Mesenchymal stem cell (in vitro differentiated cells and primary cell): ENCODE data around the gene TRAPPC10.
"Not testable (repeated sequence)": the region's sequence is repeated elsewhere in the genome, so short reads cannot be mapped to it uniquely, and the experiment has no call there.

ENCODE experiments used
- DNase-seq: peaks from one replicate; pipeline ENCODE4 v3.0.0-alpha.2; 2013
- H2AFZ ChIP-seq: one replicate; pipeline ENCODE4 v1.6.1; 2013; ENCODE audit warnings: low read depth, mild to moderate bottlenecking, control low read depth, inconsistent platforms, low read length, moderate library complexity
- H2AK5ac ChIP-seq: 2 replicates; pipeline ENCODE4 v1.6.1; 2013; ENCODE audit warnings: low read length, moderate library complexity, mild to moderate bottlenecking, inconsistent platforms; ENCODE audit not compliant: severe bottlenecking
- H2BK120ac ChIP-seq: one replicate; pipeline ENCODE4 v1.6.1; 2013; ENCODE audit warnings: low read depth, mild to moderate bottlenecking, inconsistent platforms, low read length, moderate library complexity
- H2BK12ac ChIP-seq, 2 experiments: one replicate each; pipeline ENCODE4 v1.6.1; 2013; ENCODE audit warnings: inconsistent platforms in 2 of 2, low read length in 2 of 2, mild to moderate bottlenecking in 2 of 2, moderate library complexity in 2 of 2, control low read depth in 1 of 2
- H2BK15ac ChIP-seq: one replicate; pipeline ENCODE4 v1.6.1; 2013; ENCODE audit warnings: mild to moderate bottlenecking, low read depth, inconsistent platforms; ENCODE audit not compliant: poor library complexity, severe bottlenecking
- H2BK5ac ChIP-seq: 2 replicates; pipeline ENCODE4 v1.6.1; 2013; ENCODE audit warnings: low read depth, mild to moderate bottlenecking, low read length, control low read depth, inconsistent platforms; ENCODE audit not compliant: poor library complexity, severe bottlenecking
- H3K14ac ChIP-seq, 2 experiments: one replicate each; pipeline ENCODE4 v1.6.1; 2013; ENCODE audit warnings: inconsistent platforms in 2 of 2, low read length in 2 of 2, control low read depth in 1 of 2, mild to moderate bottlenecking in 1 of 2, moderate library complexity in 1 of 2
- H3K18ac ChIP-seq, 2 experiments: one replicate each; pipeline ENCODE4 v1.6.1; 2013; ENCODE audit warnings: inconsistent platforms in 2 of 2, low read length in 2 of 2, control low read depth in 1 of 2, low read depth in 1 of 2, mild to moderate bottlenecking in 1 of 2
- H3K23ac ChIP-seq, 2 experiments: one replicate each; pipeline ENCODE4 v1.6.1; 2013; ENCODE audit warnings: inconsistent platforms in 2 of 2, low read length in 2 of 2, mild to moderate bottlenecking in 2 of 2, moderate library complexity in 2 of 2, control low read depth in 1 of 2
- H3K27ac ChIP-seq: 2 replicates; pipeline ENCODE4 v1.5.1; 2013; ENCODE audit warnings: mild to moderate bottlenecking, moderate library complexity, low read length, control low read depth, inconsistent platforms; ENCODE audit not compliant: poor library complexity, severe bottlenecking
- H3K27me3 ChIP-seq, 2 experiments: 2 replicates each; pipeline versions ENCODE4 v1.6.1 to v1.7.0; 2013; ENCODE audit warnings: low read length in 2 of 2, mild to moderate bottlenecking in 2 of 2, moderate library complexity in 2 of 2, control low read depth in 1 of 2, inconsistent platforms in 1 of 2; ENCODE audit not compliant: control insufficient read depth in 1 of 2, insufficient read depth in 1 of 2
- H3K36me3 ChIP-seq, 2 experiments: 2 replicates each; pipeline versions ENCODE4 v1.6.1 to v1.7.0; 2013; ENCODE audit warnings: low read length in 2 of 2, control low read depth in 1 of 2, inconsistent platforms in 1 of 2, low read depth in 1 of 2, mild to moderate bottlenecking in 1 of 2; ENCODE audit not compliant: insufficient read depth in 2 of 2, control insufficient read depth in 1 of 2
- H3K4ac ChIP-seq, 2 experiments: one replicate each; pipeline ENCODE4 v1.6.1; 2013; ENCODE audit warnings: inconsistent platforms in 2 of 2, low read length in 2 of 2, mild to moderate bottlenecking in 2 of 2, moderate library complexity in 2 of 2, control low read depth in 1 of 2, low read depth in 1 of 2
- H3K4me1 ChIP-seq: 2 replicates; pipeline ENCODE4 v1.6.1; 2013; ENCODE audit warnings: low read depth, low read length, control low read depth; ENCODE audit not compliant: control insufficient read depth, insufficient read depth
- H3K4me2 ChIP-seq: 2 replicates; pipeline ENCODE4 v1.6.1; 2013; ENCODE audit warnings: low read length, mild to moderate bottlenecking, inconsistent platforms; ENCODE audit not compliant: poor library complexity, severe bottlenecking
- H3K4me3 ChIP-seq, 2 experiments: 2 replicates each; pipeline versions ENCODE4 v1.5.1 to v1.7.0; 2013; ENCODE audit warnings: low read length in 2 of 2, mild to moderate bottlenecking in 2 of 2, control low read depth in 1 of 2, low read depth in 1 of 2; ENCODE audit not compliant: insufficient read depth in 1 of 2
- H3K79me1 ChIP-seq: replicated peaks from 2 replicates; pipeline ENCODE4 v1.6.1; 2013; ENCODE audit warnings: mild to moderate bottlenecking, control low read depth, low read length, inconsistent platforms; ENCODE audit not compliant: poor library complexity, severe bottlenecking
- H3K9ac ChIP-seq: 2 replicates; pipeline ENCODE4 v1.7.0; 2013; ENCODE audit warnings: mild to moderate bottlenecking, low read length, moderate library complexity
- H3K9me3 ChIP-seq: 2 replicates; pipeline ENCODE4 v1.7.0; 2013; ENCODE audit warnings: mild to moderate bottlenecking, low read length; ENCODE audit not compliant: control insufficient read depth
- H4K8ac ChIP-seq: one replicate; pipeline ENCODE4 v1.6.1; 2013; ENCODE audit warnings: inconsistent platforms, mild to moderate bottlenecking, low read length, moderate library complexity
- H4K91ac ChIP-seq: one replicate; pipeline ENCODE4 v1.6.1; 2013; ENCODE audit warnings: mild to moderate bottlenecking, low read length, inconsistent platforms
- WGBS: methylation state at CpG from one replicate; pipeline ENCODE4 v1.1.7; 2013; ENCODE audit warnings: mixed read lengths; 5-methylcytosine and 5-hydroxymethylcytosine counted together

The TRAPPC10 gene

DNA sequence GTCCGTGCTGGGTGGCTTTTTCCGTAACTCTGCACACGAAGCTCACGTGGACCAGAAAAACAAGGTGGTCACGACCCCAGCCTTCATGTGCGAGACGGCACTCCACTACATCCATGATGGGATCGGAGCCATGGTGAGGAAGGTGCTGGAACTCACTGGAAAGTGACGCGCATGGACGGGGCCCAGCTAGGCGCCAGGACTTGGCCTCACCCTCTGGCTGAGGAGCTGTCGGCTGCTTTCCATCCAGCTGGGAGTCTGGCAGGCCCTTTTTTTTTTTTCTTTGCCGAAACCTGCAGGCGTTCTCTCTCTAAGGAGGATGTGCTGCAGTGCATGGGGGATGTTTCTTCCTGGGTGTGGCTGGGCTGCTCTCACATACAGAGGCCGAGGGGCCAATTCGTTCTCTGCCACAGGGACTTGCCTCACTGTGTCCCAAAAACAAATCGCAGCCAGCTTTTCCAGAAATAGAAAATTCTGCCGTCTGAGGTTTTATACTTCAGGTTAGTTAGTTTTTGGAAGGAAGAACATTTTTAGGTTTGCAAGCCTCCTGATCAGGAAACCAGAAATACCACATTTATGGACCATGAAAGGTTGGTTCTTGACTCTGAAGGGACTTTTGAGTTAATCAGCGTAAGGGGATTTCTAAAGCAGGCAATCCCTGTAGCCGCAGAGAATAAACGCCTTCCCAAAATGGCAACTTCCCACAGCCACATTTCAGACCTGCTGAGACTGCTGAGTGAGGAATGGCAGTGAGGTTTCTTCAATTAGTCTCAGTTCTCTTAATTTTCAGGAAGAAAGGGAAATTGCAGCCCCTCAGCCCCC lies 132.9 kb downstream of the TRAPPC10 start:
- DNase-seq, H4K91ac ChIP-seq, H3K9me3 ChIP-seq, H3K4me3 ChIP-seq, H2BK12ac ChIP-seq, H2BK120ac ChIP-seq, H3K14ac ChIP-seq, H2BK15ac ChIP-seq, H3K4me1 ChIP-seq, H2BK5ac ChIP-seq, H3K9ac ChIP-seq, H3K23ac ChIP-seq, H3K4me2 ChIP-seq, H3K4ac ChIP-seq, H3K79me1 ChIP-seq, H3K27ac ChIP-seq, H2AFZ ChIP-seq, H2AK5ac ChIP-seq, H3K18ac ChIP-seq, H3K36me3 ChIP-seq, H3K27me3 ChIP-seq, H4K8ac ChIP-seq: not testable (repeated sequence)
- WGBS, result no CpG with 5 or more reads among the region's 22 CpGs

DNA sequence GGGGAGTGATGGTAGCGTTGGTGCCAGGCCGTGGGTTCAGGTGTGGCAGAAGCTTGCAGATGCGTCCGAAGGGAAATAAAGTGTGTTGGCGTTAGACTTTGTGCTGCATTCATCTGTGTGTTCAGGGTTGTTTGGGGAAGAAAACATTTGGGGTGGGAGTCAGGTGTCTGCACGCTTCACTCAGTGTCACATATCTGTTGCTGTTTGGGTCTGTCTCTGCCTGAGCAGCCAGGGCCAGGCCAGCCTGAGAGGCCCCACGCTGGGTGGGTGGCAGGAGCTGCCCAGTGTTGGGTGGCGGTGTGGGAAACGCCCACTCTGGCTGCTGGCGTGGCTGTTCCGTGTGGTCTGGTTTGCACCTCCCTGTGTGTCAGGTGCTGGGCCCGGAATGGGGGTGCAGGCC lies 133.5 kb downstream of the TRAPPC10 start:
- not testable (repeated sequence) for H3K14ac ChIP-seq, H2BK5ac ChIP-seq, H3K27ac ChIP-seq, H2BK120ac ChIP-seq, H3K27me3 ChIP-seq, H3K9ac ChIP-seq, H4K91ac ChIP-seq, H3K4me3 ChIP-seq, H2BK12ac ChIP-seq, H3K9me3 ChIP-seq, H2AFZ ChIP-seq, H3K79me1 ChIP-seq, H3K23ac ChIP-seq, H3K4me2 ChIP-seq, DNase-seq, H3K4ac ChIP-seq, H4K8ac ChIP-seq, H2AK5ac ChIP-seq, H2BK15ac ChIP-seq, H3K18ac ChIP-seq, H3K4me1 ChIP-seq, H3K36me3 ChIP-seq
- WGBS, result no CpG with 5 or more reads among the region's 12 CpGs

DNA sequence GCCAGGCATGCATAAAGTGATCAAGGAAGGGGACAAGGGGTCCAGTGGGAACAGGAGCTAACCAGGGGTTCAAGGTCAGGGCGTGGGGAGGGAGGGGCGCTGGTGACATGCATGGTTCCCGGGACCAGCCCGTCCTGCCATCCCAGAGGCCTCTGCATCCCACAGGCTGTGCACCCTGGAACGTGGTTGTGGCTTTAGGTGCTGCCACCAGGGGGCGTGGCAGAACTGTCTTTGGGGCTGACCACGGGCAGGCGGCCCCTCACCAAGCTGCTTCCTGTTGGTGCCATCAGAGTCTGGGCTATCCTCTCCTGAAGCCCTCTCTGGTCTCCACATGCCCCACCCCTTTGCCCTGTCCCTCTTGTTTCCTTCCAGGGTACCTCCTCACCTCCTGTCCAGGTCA lies 135.0 kb downstream of the TRAPPC10 start:
- not testable (repeated sequence) for H4K91ac ChIP-seq, H3K27me3 ChIP-seq, DNase-seq, H2BK12ac ChIP-seq, H2BK15ac ChIP-seq, H3K27ac ChIP-seq, H4K8ac ChIP-seq, H3K9ac ChIP-seq, H3K23ac ChIP-seq, H3K4ac ChIP-seq, H2AK5ac ChIP-seq, H3K4me3 ChIP-seq, H3K18ac ChIP-seq, H3K36me3 ChIP-seq, H3K4me1 ChIP-seq, H2BK5ac ChIP-seq, H3K79me1 ChIP-seq, H3K14ac ChIP-seq, H3K4me2 ChIP-seq, H2BK120ac ChIP-seq, H2AFZ ChIP-seq, H3K9me3 ChIP-seq
- no CpG with 5 or more reads among the region's 8 CpGs for WGBS

DNA sequence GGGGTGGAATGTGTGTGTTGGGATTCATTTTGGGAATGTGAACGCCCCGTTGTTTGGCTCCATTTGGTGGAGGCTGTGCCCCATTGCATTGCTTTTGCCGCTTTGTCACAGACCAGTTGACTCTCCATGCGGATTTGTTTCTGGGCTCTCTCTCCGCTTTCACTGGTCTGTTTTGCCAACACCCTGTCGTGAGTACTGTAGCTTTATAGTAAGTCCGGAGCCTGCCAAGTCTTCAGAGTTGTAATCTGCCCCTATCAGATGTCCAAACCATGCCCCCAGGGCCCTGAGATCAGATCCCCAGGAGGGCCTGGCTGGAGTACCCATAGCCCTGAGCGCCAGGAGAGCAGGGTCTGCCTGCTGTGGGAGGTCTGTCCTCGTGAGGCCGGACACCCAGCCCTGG lies 138.1 kb downstream of the TRAPPC10 start:
- not testable (repeated sequence) for DNase-seq, H3K9ac ChIP-seq, H2BK15ac ChIP-seq, H3K27me3 ChIP-seq, H3K23ac ChIP-seq, H3K9me3 ChIP-seq, H3K4me2 ChIP-seq, H3K4ac ChIP-seq, H2BK12ac ChIP-seq, H3K14ac ChIP-seq, H2AK5ac ChIP-seq, H2BK120ac ChIP-seq, H4K91ac ChIP-seq, H3K4me3 ChIP-seq, H3K4me1 ChIP-seq, H3K79me1 ChIP-seq, H3K18ac ChIP-seq, H2BK5ac ChIP-seq, H4K8ac ChIP-seq, H3K27ac ChIP-seq, H3K36me3 ChIP-seq, H2AFZ ChIP-seq
- WGBS, result no CpG with 5 or more reads among the region's 10 CpGs
